SK-MEL-5 (cell line): ENCODE data around the gene EMP1. TPM values are rescaled to one million over a fixed set of nuclear protein-coding genes. Genes with fewer than 3 reads are reported as not detected.
"Not testable (repeated sequence)": the region's sequence is repeated elsewhere in the genome, so short reads cannot be mapped to it uniquely, and the experiment has no call there.

ENCODE experiments used
- DNase-seq: peaks from one replicate; pipeline ENCODE4 v3.0.0-alpha.2; 2016; ENCODE audit warnings: low read depth, low spot score
- in situ Hi-C: cut with HindIII; loops from 2 replicates; pipeline ENCODE4 v1.10.0; 2016; ENCODE audit warnings: low sequenced_read_pairs, high pct_unique_total_duplicates, low pct_unique_long_range_greater_than_20kb
- total RNA-seq: library from RNA; depleted of rRNA; stranded (reverse); fragments of >200 nt; shearing (Covaris generic); gene quantifications from 2 replicates; pipeline ENCODE4 v1.2.3, GENCODE V29; 2014

The EMP1 gene
- total RNA-seq, 1 experiment from 2014 or later = 8.7 TPM

DNA sequence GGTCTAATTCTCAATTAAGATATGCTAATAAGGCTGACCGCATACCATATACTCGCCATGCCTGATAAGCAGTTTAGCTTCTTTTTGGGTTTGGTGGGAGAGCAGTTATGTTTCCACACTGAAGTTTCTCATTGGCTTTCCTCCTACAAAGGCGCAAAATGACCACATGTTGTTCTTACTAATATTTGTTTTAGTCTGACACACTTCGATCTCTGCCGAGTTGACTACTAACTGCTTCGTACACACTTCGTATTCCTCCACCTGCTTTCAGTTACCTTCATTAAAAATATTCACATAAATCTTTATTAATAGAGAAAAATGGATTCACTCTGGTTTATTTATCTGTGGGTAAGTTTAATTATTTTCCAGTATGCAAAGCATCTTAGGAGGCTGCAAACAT, 41.7 kb downstream of the EMP1 start:
- in situ Hi-C loops = no loop called here
- no peak for DNase-seq

DNA sequence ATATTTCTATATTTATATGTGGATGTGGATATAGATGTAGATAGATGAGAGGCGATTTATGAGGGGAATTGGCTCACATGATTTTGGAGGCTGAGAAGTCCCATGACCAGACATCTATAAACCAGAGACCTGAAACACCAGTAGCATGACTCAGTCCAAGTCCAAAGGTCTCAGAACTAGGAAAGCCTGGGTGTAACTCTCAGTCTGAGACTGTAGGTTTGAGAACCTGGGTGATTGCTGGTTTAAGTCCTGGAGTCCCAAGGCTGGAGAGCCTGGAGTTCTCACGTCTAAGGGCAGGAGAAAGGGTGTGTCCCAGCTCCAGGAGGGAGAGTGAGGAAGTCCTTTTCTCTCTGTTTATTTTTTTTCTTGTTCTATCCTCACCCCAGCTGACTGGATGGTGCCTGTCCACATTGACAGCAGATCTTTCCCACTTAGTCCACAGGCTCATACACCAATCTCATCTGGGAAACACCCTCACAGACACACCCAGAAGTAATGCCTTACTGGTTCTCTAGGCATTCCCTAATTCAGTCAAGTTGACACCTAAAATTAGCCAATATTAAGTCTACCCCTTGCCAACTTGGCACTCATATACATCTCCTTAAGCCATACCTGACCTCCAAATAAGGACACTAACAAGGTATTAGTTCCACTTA, 45.4 kb downstream of the EMP1 start:
- in situ Hi-C loops = no loop called here

DNA sequence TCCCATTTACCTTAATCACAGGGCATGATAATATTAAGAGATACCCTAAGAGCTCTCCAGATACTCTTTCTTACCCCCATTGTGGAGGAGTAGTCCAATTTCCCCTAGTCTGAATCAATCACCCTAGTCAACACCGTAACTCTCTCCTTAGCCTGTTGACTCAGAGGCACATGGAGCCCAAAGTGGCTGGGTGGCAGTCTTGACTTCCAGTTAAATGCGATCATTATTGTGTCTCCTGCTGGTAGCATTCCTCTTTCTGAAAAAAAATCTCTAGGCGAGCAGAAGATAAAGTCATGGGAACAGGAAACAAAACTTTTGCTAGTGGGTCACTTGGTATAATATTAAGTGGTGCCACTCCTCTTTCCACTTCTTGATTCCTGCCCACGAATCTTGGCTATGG, 46.4 kb downstream of the EMP1 start:
- in situ Hi-C loops = no loop called here
- DNase-seq = peak; percentile 59

More for the DNA sequence above, 45.4 kb downstream of the EMP1 start:
- peak; percentile 34 for DNase-seq

DNA sequence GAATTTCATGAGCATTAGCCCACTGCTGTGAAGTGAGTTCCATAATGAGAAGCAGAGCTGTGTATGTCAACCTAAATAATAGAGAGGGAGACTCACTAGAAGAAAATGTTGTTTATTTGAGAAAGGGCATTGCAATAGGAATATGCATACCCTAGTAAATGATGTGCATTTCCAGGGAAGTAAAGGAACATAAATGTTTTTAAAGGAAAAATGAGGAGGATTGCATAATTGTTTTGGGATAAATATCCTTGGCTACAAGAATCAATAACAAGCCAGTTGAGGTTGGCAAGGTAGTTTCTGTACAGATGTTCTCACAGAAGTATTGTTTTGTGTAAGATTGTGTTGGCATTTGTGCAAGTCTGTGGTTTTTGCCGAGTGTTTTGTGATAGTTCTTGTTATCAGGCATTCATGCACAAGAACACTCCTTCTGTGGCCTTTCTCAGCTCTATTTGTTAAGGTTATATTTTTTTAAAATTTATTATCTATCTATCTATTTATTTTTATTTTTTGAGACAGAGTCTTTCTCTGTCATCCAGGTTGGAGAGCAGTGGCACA, 47.1 kb downstream of the EMP1 start:
- no peak for DNase-seq
- in situ Hi-C loops = no loop called here

DNA sequence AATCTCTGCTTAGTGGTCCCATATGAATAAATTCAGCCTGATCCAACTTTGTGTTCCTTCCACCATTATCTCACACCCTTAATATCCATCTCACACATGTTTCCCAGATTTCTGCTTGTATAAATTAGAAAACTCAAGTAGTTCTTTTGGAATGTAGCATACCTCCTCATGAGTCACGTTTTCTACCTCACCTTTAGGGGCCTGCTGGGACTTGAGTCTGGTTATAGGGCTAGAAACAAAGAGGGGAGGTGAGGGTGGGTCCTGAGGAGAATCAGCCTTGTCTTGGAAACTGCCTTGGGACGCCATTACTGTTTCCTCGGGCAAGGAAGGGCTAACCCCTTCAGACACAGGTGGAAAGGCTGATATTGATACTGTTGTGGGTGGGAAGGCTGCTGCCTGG, 51.1 kb downstream of the EMP1 start:
- no peak for DNase-seq
- in situ Hi-C loops = no loop called here

DNA sequence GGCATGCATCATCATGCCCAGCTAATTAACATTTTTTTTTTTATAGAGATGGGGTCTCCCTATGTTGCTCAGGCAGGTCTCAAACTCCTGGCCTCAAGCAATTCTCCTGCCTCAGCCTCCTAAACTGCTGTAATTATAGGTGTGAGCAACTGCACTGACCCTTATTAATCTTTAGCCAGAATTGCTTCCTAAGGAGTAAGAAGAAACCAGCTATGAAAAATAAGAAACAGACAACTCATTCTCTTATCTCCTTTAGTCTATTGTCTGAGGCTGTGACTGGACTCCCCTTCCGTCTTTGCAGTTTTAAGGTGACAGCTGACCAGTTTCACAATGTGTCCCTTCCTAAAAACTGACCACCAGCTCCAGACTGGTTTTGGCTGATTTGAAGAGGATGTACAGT, 52.4 kb downstream of the EMP1 start:
- in situ Hi-C loops = no loop called here

DNA sequence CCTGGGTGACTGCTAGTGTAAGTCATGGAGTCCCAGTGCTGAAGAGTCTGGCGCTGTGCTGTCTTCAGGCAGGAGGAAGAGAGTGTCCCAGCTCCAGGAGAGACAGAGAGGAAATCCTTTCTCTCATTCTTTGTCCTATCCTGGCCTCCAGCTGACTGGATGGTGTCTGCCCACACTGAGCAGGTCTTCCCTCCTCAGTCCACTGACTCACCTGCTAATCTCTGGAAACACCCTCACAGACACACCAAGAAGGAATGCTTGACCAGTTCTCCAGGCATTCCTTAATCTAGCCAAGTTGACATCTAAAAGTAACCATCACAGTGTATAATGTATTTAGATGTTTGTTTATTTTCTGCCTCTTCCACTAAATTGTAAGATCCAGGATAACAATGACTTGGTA, 53.9 kb downstream of the EMP1 start:
- DNase-seq = no peak
- in situ Hi-C loops = no loop called here

More for the DNA sequence above, 52.4 kb downstream of the EMP1 start:
- no peak for DNase-seq

DNA sequence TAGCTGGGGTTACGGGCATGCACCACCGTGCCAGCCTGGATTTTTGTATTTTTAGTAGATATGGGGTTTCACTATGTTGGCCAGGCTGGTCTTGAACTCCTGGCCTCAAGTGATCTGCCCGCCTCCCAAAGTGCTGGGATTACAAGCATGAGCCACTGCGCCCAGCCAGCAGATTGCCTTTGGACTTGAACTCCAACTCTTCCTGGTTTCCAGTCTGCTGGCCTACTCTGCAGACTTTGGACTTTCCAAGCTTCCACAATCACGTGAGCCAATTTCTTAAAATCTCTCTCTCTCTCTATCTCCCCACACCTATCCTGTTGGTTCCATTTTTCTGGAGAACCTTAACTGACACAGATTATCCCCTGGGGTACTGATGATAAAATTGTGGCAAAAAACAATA, 55.0 kb downstream of the EMP1 start:
- DNase-seq = no peak
- in situ Hi-C loops = no loop called here

DNA sequence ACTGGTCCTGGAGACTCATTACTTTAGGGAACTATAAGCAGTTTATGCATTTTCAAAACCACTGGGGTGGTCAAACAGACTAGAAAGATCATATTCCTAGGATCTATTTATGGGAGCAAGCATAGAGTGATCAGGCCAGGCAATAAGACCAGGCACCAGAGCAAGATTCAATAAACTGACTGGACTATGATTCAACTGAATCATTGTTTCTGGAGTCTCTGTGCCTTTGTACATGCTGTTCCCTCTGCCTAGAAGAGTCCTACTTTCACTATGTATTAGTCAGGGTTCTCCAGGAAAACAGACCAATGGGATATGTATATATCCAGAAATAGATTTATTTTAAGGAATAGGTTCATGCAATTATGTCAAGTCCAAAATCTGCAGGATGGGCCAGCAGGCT, 55.5 kb downstream of the EMP1 start:
- no peak for DNase-seq
- in situ Hi-C loops = no loop called here

DNA sequence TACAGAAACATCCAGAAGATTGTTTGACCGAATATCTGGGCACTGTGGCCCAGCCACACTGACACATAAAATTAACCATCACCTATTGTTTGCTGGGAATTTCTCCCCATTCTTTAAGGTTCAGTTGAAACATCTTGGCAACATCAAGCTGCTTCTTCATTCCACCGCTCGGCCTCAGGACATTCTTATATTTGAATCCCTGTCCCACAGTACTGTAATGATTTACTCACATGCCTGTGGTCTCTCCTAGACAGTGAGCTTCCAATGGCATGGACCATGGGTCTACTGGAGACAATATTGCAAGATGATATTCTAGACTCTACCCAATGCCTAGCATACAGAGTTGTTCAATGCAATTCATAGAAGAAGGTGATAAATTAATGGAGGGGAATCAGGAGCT, 56.1 kb downstream of the EMP1 start:
- in situ Hi-C loops = no loop called here
- no peak for DNase-seq

DNA sequence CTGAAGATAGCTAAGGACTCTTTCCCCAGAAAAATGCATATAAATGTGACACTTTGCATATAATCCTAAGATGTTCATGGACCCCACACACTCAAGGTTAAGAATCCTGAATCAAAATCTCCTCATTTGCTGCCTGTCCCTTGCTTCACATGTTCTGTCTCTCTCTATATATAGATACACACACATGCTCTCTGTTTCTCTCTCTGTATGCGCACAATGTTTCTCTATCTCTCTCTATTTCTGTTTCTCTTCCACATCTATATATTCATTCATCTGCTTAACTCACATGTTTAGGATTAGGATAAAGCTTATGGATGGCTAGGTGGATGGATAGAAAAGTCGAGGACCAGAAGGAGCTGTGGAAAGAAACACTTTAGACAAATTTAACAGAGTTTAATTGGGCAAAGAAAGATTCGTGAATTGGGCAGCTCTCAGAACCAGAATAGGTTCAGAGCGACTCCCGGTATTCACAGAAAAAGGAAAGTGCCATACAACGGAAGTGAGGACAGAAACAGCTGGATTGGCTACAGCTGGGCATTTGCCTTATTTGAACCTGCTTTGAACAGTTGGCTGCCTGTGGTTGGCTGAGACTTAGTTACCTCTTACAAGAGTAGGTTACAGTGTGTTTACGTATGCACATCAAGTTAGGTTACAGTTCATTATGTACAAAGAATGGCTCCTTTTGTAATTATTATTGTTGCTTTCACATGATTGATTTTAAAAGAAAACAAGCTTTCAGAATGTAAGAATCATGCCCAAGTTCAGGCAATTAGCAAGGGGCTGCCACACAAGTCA, 57.6 kb downstream of the EMP1 start:
- DNase-seq = peak; percentile 44

DNA sequence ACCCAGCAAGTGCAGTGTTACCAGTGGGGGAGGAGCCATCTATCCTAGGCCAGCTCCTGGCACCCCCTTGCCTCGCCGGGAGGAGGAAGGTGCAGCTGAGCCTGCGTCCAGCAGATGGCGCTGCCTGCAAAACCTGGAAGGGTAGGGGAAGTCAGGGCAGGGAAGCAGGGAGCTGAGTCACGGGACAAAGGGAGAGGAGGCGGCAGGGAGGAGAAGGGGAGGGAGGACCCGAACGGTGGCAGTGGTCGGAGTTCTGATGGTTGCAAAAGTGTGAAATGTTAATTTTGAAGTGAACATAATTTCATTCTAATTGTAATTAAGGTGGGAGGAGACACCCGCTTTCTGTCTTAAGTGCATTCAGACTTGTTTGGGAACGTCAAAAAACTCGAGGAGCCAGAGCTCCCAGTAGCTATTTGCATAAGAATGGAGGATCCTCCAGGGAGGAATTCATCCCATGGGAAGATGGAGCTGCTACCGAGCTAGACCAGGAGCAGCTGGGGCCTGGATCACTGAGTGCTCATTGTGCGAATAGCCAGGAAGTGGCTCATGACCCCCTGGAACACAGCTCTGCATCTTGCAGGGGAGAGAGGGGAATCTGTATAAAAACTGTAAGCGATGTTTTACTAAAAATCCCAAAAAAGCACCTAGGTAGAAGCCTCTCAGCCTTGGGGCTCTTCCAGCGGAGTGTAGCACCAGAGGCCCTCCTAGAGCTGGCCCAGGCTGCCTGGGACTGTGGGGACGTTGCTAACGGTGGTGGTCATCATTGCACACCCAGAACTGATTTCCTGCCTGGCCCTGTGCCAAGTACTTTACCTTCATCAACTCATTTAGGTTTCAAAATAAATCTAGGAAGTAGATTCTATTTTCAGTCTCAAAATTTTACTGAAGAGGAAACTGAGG, 59.5 kb downstream of the EMP1 start:
- in situ Hi-C loops = no loop called here
- DNase-seq = peak; percentile 95

More for the DNA sequence above, 57.6 kb downstream of the EMP1 start:
- in situ Hi-C loops = no loop called here

DNA sequence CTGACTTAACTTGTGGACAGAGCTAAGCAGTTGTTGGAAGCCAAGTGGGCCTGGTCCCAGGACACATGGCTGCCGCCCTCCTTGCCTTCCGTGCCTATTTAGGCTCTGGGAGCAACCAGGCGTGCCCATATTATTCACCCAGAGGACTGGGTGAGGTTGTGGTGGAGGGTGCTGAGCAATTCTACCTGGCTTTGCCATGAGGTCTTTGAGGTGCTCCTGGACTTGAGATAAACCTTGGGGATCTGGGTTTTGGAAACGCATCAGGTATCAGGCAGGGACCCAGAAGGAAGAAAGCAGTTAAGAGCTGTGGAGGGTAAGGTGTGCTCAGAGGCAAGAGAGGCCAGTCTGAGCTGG, 60.1 kb downstream of the EMP1 start:
- in situ Hi-C loops = no loop called here

DNA sequence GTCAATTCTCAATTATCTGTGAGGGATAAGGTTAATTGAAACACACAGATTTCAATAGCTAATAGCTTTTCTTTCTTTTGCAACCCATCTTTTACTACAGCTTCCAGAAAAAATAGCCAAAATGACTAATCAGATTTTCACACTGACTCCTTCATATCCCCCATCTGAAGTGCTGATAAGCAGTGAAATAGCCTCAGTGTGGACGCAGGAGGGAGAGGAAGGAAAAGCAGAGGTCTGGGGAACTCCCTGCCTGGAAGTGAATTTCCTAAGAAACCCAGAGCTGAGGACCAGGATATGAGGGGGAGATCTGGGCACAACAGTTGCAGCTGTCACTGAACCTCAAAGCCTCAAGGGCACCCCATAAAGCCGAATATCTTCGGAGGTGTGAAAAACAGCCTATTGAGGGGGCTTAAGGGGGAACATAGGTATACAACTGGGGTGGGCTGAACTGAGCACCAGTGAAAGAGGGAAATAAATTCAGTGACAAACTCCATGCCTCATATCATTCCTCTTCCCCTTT, 60.9 kb downstream of the EMP1 start:
- DNase-seq = no peak
- in situ Hi-C loops = no loop called here

More for the DNA sequence above, 60.1 kb downstream of the EMP1 start:
- DNase-seq = no peak

DNA sequence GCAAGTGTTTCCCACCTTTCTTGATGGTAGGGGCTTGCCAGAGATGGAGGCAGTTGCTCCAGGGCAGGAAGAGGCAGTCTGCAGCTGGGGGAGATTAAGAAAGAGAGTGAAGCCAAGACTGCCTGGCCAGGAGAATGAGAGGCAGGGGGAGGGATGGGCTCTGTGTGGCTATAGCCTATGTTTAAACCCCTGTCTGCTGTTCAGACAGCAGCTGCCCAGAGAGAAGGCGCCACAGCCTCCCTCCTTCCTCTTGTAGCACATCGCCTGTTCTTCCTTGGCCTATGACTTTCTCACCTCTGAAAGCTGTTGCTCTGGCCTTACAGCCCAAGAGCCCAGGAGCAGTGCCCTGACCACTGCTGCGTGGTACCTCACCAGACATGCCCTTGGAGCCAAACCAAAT, 61.7 kb downstream of the EMP1 start:
- no peak for DNase-seq
- in situ Hi-C loops = no loop called here

DNA sequence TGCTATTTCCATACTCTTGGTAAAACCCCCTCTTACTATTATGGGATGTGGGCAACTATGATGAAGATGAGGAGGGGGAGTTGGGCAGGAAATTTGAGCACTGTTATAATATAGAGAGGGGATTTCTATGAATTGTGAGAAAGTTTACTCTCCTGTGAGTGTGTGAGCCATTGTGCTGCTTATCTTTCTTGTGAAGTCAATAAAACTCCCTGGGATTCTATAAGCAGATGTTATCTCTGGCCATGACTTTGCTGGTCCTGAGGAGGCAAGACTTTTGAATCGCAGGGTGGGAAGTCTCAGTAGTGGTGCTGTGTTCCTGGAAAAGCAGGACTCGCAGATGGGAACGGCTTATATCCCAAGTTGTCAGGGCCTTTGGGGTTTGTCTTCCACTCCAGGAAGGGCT, 62.2 kb downstream of the EMP1 start:
- in situ Hi-C loops = no loop called here
- no peak for DNase-seq

DNA sequence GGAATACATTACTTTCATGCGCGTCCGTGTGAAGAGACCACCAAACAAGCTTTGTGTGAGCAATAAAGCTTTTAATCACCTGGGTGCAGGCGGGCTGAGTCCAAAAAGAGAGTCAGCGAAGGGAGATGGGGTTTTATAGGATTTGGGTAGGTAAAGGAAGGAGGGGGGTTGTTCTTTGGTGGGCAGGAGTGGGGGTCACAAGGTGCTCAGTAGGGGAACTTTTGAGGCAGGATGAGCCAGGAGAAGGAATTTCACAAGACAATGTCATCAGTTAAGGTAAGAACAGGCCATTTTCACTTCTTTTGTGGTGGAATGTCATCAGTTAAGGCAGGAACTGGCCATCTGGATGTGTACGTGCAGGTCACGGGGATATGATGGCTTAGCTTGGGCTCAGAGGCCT, 63.1 kb downstream of the EMP1 start:
- in situ Hi-C loops, DNase-seq: not testable (repeated sequence)

DNA sequence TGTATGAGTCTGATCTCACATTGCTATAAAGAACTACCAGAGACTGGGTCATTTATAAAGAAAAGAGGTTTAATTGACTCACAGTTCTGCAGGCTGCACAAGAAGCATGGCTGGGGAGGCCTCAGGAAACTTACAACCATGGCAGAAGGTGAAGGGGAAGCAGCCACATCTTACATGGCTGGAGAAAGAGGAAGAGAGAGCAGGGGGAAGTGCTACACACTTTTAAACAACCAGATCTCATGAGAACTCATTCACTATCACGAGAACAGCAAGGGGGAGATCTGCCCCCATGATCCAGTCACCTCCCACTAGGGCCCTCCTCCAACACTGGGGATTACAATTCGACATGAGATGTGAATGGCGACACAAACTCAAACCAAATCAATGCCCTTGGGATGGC, 71.3 kb downstream of the EMP1 start:
- in situ Hi-C loops = not testable (repeated sequence)

More for the DNA sequence above, 71.3 kb downstream of the EMP1 start:
- DNase-seq = not testable (repeated sequence)
